HepG2 (cell line): Measurements from ENCODE around the gene TRAPPC3. TPM values are rescaled to one million over a fixed set of nuclear protein-coding genes. Genes with fewer than 3 reads are reported as not detected.
A peak's percentile ranks its signal among the peaks of the same experiment; 100 is the strongest.

ENCODE experiments used
- CENPX ChIP-seq: sonication (generic); formaldehyde crosslinking; IDR thresholded peaks from 2 replicates; pipeline ENCODE4 v1.9.0; 2021; ENCODE audit warnings: mild to moderate bottlenecking, missing genetic modification reagents, moderate library complexity
- CHD2 ChIP-seq: IDR thresholded peaks from 2 replicates; pipeline ENCODE4 v1.6.1; 2011; ENCODE audit warnings: low read depth, low read length, improper control_type of control experiment
- GLI4 ChIP-seq: sonication (generic); formaldehyde crosslinking; IDR thresholded peaks from 2 replicates; pipeline ENCODE4 v1.5.1; 2020; ENCODE audit warnings: missing genetic modification reagents, mild to moderate bottlenecking, moderate library complexity, borderline replicate concordance
- ISL2 ChIP-seq: sonication (generic); formaldehyde crosslinking; IDR thresholded peaks from 2 replicates; pipeline ENCODE4 v1.5.0; 2020; ENCODE audit warnings: missing genetic modification reagents
- MBNL3 ChIP-seq: fragments of 250-450 bp; sonication (Bioruptor Pico); conservative IDR thresholded peaks from 2 replicates; pipeline ENCODE4 v1.8.0; 2022; ENCODE audit warnings: mild to moderate bottlenecking, inconsistent platforms
- MED13 ChIP-seq: sonication (generic); formaldehyde crosslinking; IDR thresholded peaks from 2 replicates; pipeline ENCODE4 v1.5.0; 2020; ENCODE audit warnings: missing genetic modification reagents
- MED8 ChIP-seq: sonication (generic); formaldehyde crosslinking; IDR thresholded peaks from 2 replicates; pipeline ENCODE4 v1.8.1; 2023; ENCODE audit warnings: mild to moderate bottlenecking, missing genetic modification reagents; ENCODE audit not compliant: insufficient replicate concordance
- MEIS1 ChIP-seq: sonication (generic); formaldehyde crosslinking; IDR thresholded peaks from 2 replicates; pipeline ENCODE4 v1.9.0; 2021; ENCODE audit warnings: mild to moderate bottlenecking, missing genetic modification reagents, moderate library complexity, borderline replicate concordance
- NR2F1 ChIP-seq, 2 experiments: fragments of 450-650 bp in 1 of 2; formaldehyde crosslinking in 1 of 2; IDR thresholded peaks; 2 replicates each; pipeline versions ENCODE4 v1.5.0 to v1.6.1; 2016 to 2020; ENCODE audit warnings: mild to moderate bottlenecking in 1 of 2, missing compliant biosample characterization in 1 of 2, missing genetic modification reagents in 1 of 2, moderate library complexity in 1 of 2
- RBFOX2 ChIP-seq: fragments of 200-400 bp; formaldehyde crosslinking; IDR thresholded peaks from 2 replicates; pipeline ENCODE4 v1.6.1; 2017; ENCODE audit warnings: low read depth, mild to moderate bottlenecking, low read length
- SALL1 ChIP-seq: sonication (generic); formaldehyde crosslinking; IDR thresholded peaks from 2 replicates; pipeline ENCODE4 v1.8.0; 2022; ENCODE audit warnings: mild to moderate bottlenecking, missing genetic modification reagents
- SIX1 ChIP-seq: sonication (generic); formaldehyde crosslinking; IDR thresholded peaks from 2 replicates; pipeline ENCODE4 v1.4.0; 2020; ENCODE audit warnings: missing genetic modification reagents, borderline replicate concordance
- ZNF251 ChIP-seq: sonication (generic); formaldehyde crosslinking; IDR thresholded peaks from 2 replicates; pipeline ENCODE4 v1.9.0; 2021; ENCODE audit warnings: mild to moderate bottlenecking, missing genetic modification reagents
- ZNF577 ChIP-seq: sonication (generic); formaldehyde crosslinking; IDR thresholded peaks from 2 replicates; pipeline ENCODE4 v1.4.0; 2020; ENCODE audit warnings: mild to moderate bottlenecking, low read depth, missing genetic modification reagents, borderline replicate concordance
- ZSCAN12 ChIP-seq: sonication (generic); formaldehyde crosslinking; IDR thresholded peaks from 2 replicates; pipeline ENCODE4 v1.9.0; 2021; ENCODE audit warnings: mild to moderate bottlenecking, missing genetic modification reagents
- polyA plus RNA-seq, 8 experiments: library from polyadenylated mRNA; depleted of rRNA in 3 of 8; stranded (reverse) in 7 of 8; unstranded in 1 of 8; fragments of >200 nt; fragmentation: Illumina TruSeq in 4 of 8; extraction: Trizol in 4 of 8; gene quantifications; 2 replicates each; pipeline versions ENCODE4 v1.2.1 to v1.2.3, GENCODE V29; 2011 to 2016; ENCODE audit warnings: low read depth in 4 of 8, missing spikeins in 1 of 8, mixed read lengths in 1 of 8; ENCODE audit not compliant: insufficient read depth in 1 of 8
- total RNA-seq, 5 experiments: library from RNA; depleted of rRNA; stranded (reverse); fragments of >200 nt; fragmentation: Illumina TruSeq; extraction: Trizol; gene quantifications; 2 replicates each; pipeline ENCODE4 v1.2.3, GENCODE V29; 2016; ENCODE audit warnings: low read depth in 1 of 5
- TF ChIP-seq, protein P1 (sequence below): sonication (generic); formaldehyde crosslinking; IDR thresholded peaks from 2 replicates; pipeline ENCODE4 v1.8.1; 2023; ENCODE audit warnings: mild to moderate bottlenecking, missing genetic modification reagents
- TF ChIP-seq, protein P2 (sequence below): sonication (generic); formaldehyde crosslinking; IDR thresholded peaks from 2 replicates; pipeline ENCODE4 v1.4.0; 2020; ENCODE audit warnings: mild to moderate bottlenecking, missing genetic modification reagents
- TF ChIP-seq, protein P3 (sequence below): sonication (generic); formaldehyde crosslinking; IDR thresholded peaks from 2 replicates; pipeline ENCODE4 v1.4.0; 2020; ENCODE audit warnings: missing genetic modification reagents, borderline replicate concordance
- TF ChIP-seq, protein P4 (sequence below): sonication (generic); formaldehyde crosslinking; IDR thresholded peaks from 2 replicates; pipeline ENCODE4 v1.5.1; 2020; ENCODE audit warnings: missing genetic modification reagents, mild to moderate bottlenecking, borderline replicate concordance

TRAPPC3 gene
- total and polyA plus RNA-seq, 2 of the 13 experiments (the other 11 are each of a cell fraction or from before 2014, with no cell fraction given): 53.7 to 62.4 TPM

DNA sequence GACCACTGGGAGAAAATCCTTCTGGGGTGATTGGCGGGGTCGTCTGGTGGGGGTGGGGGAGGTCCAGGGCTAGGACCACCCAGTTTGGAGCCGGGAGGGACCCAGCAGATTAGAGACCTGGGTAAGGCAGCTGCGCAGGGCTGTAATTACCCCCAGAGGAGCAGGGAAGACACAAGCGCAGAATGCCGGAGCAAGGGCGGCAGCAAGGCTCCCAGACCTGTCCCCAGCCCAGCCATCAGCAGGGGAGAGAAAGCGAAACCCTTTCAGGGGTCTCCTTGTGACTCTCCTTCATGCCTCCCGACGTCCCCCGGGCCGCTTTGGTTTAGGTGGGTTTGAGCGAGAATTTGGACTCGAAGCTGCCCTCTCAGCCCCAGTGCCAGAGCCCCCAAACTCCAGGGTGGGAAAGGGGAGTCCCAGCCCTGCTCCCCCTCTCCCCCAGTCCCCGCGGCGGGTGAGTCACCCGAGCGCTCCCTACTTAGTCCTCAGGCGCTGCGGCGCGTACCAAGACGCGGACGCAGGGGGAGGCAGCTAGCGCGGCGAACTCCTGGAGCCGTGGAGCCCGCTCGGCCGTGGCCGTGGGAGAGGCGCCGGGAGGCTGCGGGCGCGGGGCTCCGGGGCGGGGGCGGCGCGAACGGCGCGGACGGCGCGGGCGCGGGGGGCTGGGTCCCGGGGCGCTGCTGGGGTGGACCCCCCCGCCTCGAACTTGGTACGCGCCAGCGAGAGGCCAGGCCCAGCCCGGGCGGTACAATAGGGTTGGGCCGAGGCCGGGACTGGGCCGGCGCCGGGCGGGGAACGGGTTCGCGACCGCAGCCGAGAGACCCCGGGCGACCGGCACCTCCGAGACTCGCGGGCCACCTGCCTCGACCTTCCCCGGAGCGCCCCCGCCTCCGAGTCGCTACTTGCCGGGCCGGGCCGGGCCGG is 6.4 kb upstream of the TRAPPC3 start, which contains the start of gene MAP7D1 (continued):
- TF ChIP-seq GLI4 (CRISPR knock-in tag): no peak
- no peak for TF ChIP-seq MEIS1 (CRISPR knock-in tag)
- peak; percentile 71 for TF ChIP-seq RBFOX2
- TF ChIP-seq CENPX (CRISPR knock-in tag): no peak
- TF ChIP-seq, protein P1, sequence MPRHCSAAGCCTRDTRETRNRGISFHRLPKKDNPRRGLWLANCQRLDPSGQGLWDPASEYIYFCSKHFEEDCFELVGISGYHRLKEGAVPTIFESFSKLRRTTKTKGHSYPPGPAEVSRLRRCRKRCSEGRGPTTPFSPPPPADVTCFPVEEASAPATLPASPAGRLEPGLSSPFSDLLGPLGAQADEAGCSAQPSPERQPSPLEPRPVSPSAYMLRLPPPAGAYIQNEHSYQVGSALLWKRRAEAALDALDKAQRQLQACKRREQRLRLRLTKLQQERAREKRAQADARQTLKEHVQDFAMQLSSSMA: no peak
- TF ChIP-seq, protein P2, sequence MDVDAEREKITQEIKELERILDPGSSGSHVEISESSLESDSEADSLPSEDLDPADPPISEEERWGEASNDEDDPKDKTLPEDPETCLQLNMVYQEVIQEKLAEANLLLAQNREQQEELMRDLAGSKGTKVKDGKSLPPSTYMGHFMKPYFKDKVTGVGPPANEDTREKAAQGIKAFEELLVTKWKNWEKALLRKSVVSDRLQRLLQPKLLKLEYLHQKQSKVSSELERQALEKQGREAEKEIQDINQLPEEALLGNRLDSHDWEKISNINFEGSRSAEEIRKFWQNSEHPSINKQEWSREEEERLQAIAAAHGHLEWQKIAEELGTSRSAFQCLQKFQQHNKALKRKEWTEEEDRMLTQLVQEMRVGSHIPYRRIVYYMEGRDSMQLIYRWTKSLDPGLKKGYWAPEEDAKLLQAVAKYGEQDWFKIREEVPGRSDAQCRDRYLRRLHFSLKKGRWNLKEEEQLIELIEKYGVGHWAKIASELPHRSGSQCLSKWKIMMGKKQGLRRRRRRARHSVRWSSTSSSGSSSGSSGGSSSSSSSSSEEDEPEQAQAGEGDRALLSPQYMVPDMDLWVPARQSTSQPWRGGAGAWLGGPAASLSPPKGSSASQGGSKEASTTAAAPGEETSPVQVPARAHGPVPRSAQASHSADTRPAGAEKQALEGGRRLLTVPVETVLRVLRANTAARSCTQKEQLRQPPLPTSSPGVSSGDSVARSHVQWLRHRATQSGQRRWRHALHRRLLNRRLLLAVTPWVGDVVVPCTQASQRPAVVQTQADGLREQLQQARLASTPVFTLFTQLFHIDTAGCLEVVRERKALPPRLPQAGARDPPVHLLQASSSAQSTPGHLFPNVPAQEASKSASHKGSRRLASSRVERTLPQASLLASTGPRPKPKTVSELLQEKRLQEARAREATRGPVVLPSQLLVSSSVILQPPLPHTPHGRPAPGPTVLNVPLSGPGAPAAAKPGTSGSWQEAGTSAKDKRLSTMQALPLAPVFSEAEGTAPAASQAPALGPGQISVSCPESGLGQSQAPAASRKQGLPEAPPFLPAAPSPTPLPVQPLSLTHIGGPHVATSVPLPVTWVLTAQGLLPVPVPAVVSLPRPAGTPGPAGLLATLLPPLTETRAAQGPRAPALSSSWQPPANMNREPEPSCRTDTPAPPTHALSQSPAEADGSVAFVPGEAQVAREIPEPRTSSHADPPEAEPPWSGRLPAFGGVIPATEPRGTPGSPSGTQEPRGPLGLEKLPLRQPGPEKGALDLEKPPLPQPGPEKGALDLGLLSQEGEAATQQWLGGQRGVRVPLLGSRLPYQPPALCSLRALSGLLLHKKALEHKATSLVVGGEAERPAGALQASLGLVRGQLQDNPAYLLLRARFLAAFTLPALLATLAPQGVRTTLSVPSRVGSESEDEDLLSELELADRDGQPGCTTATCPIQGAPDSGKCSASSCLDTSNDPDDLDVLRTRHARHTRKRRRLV (CRISPR knock-in tag): no peak
- TF ChIP-seq SIX1: no peak
- TF ChIP-seq MED8 (CRISPR knock-in tag): no peak
- TF ChIP-seq, protein P3, sequence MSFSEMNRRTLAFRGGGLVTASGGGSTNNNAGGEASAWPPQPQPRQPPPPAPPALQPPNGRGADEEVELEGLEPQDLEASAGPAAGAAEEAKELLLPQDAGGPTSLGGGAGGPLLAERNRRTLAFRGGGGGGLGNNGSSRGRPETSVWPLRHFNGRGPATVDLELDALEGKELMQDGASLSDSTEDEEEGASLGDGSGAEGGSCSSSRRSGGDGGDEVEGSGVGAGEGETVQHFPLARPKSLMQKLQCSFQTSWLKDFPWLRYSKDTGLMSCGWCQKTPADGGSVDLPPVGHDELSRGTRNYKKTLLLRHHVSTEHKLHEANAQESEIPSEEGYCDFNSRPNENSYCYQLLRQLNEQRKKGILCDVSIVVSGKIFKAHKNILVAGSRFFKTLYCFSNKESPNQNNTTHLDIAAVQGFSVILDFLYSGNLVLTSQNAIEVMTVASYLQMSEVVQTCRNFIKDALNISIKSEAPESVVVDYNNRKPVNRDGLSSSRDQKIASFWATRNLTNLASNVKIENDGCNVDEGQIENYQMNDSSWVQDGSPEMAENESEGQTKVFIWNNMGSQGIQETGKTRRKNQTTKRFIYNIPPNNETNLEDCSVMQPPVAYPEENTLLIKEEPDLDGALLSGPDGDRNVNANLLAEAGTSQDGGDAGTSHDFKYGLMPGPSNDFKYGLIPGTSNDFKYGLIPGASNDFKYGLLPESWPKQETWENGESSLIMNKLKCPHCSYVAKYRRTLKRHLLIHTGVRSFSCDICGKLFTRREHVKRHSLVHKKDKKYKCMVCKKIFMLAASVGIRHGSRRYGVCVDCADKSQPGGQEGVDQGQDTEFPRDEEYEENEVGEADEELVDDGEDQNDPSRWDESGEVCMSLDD (CRISPR knock-in tag): peak; percentile 92; the same call in 1 of the 2 replicates
- TF ChIP-seq ISL2 (CRISPR knock-in tag): no peak; the same call in 1 of the 2 replicates
- no peak for TF ChIP-seq NR2F1 (CRISPR knock-in tag; IDR thresholded peaks at IDR 0.05)
- TF ChIP-seq ZNF251: no peak
- TF ChIP-seq CHD2: no peak
- TF ChIP-seq ZNF577 (CRISPR knock-in tag): no peak
- TF ChIP-seq, protein P4, sequence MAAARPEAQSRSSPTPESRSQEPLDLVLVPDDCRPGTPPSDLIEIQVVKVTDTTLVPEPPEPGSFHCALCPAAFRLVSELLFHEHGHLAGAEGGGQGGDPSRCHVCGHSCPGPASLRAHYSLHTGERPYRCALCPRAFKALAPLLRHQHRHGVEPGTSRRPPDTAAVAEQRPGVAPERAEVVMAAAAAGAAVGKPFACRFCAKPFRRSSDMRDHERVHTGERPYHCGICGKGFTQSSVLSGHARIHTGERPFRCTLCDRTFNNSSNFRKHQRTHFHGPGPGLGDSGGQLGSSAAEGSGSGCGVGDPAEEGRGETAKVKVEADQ: no peak
- no peak for TF ChIP-seq ZSCAN12
- TF ChIP-seq MBNL3 (CRISPR knock-in tag): no peak
- no peak for TF ChIP-seq MED13 (CRISPR knock-in tag)
- TF ChIP-seq SALL1 (CRISPR knock-in tag): no peak
